Keratinocyte (primary cell): Measurements from ENCODE around the gene TWSG1. TPM values are rescaled to one million over a fixed set of nuclear protein-coding genes. Genes with fewer than 3 reads are reported as not detected.

Experiments
- DNase-seq: peaks from one replicate; pipeline ENCODE4 v3.0.0-alpha.2; 2011; ENCODE audit warnings: low read depth, missing footprints, low spot score
- FAIRE-seq: peaks from 2 replicates; lab custom pipeline; 2011; peaks lifted over from hg19 to GRCh38; lab: Jason Lieb, UNC
- H2AFZ ChIP-seq: 2 replicates; pipeline ENCODE4 v1.6.0; 2012; ENCODE audit warnings: low read length, control low read depth, inconsistent platforms; ENCODE audit not compliant: control insufficient read depth
- H3K27ac ChIP-seq: 2 replicates; pipeline ENCODE4 v1.5.1; 2011; ENCODE audit warnings: low read length; ENCODE audit not compliant: control insufficient read depth, insufficient read depth
- H3K27me3 ChIP-seq: 3 replicates; pipeline ENCODE4 v1.6.0; 2011; ENCODE audit warnings: low read length; ENCODE audit not compliant: control insufficient read depth, insufficient read depth; ENCODE audit errors: extremely low read depth
- H3K36me3 ChIP-seq, 2 experiments: 2 replicates in 1 of 2; 3 replicates in 1 of 2; pipeline ENCODE4 v1.5.1; 2011; ENCODE audit warnings: low read length in 2 of 2, mild to moderate bottlenecking in 1 of 2; ENCODE audit not compliant: control insufficient read depth in 2 of 2, insufficient read depth in 2 of 2; ENCODE audit errors: extremely low read depth in 1 of 2
- H3K4me1 ChIP-seq: 3 replicates; pipeline ENCODE4 v1.5.1; 2011; ENCODE audit warnings: low read length; ENCODE audit not compliant: control insufficient read depth, insufficient read depth; ENCODE audit errors: extremely low read depth
- H3K4me2 ChIP-seq: 3 replicates; pipeline ENCODE4 v1.6.0; 2011; ENCODE audit warnings: low read depth, low read length; ENCODE audit not compliant: control insufficient read depth, insufficient read depth; ENCODE audit errors: extremely low read depth
- H3K4me3 ChIP-seq, 3 experiments: fragments of 200-600 bp in 1 of 3; sonication (generic) in 1 of 3; 2 replicates in 2 of 3; 3 replicates in 1 of 3; pipeline ENCODE4 v1.5.1; 2011 to 2016; ENCODE audit warnings: low read length in 3 of 3, mild to moderate bottlenecking in 3 of 3, control low read depth in 2 of 3, inconsistent platforms in 1 of 3, low read depth in 1 of 3, mixed read lengths in 1 of 3, mixed run types in 1 of 3, moderate library complexity in 1 of 3; ENCODE audit not compliant: control insufficient read depth in 2 of 3, insufficient read depth in 2 of 3; ENCODE audit errors: extremely low read depth in 1 of 3
- H3K79me2 ChIP-seq: 2 replicates; pipeline ENCODE4 v1.6.0; 2012; ENCODE audit warnings: low read length; ENCODE audit not compliant: control insufficient read depth, insufficient read depth
- H3K9ac ChIP-seq: 3 replicates; pipeline ENCODE4 v1.6.0; 2011; ENCODE audit warnings: low read length; ENCODE audit not compliant: control insufficient read depth, insufficient read depth; ENCODE audit errors: extremely low read depth
- H3K9me1 ChIP-seq: 3 replicates; pipeline ENCODE4 v1.6.0; 2011; ENCODE audit warnings: low read length; ENCODE audit not compliant: control insufficient read depth, insufficient read depth; ENCODE audit errors: extremely low read depth
- H3K9me3 ChIP-seq: 2 replicates; pipeline ENCODE4 v1.5.1; 2012; ENCODE audit warnings: low read depth, low read length; ENCODE audit not compliant: control insufficient read depth
- H4K20me1 ChIP-seq: 3 replicates; pipeline ENCODE4 v1.6.0; 2011; ENCODE audit warnings: low read length; ENCODE audit not compliant: control insufficient read depth, insufficient read depth; ENCODE audit errors: extremely low read depth
- CTCF ChIP-seq, 3 experiments: IDR thresholded peaks in 1 of 3; conservative IDR thresholded peaks in 1 of 3; optimal IDR thresholded peaks in 1 of 3; 2 replicates in 2 of 3; 3 replicates in 1 of 3; pipeline versions ENCODE3 to v1.5.1; 2011; ENCODE audit warnings: low read length in 3 of 3, mild to moderate bottlenecking in 3 of 3, moderate library complexity in 2 of 3, control low read depth in 1 of 3, inconsistent platforms in 1 of 3; ENCODE audit not compliant: insufficient read depth in 2 of 3; ENCODE audit errors: extremely low read depth in 1 of 3
- EZH2 ChIP-seq: IDR thresholded peaks from one replicate; pipeline ENCODE4 v1.6.1; 2012; ENCODE audit warnings: inconsistent platforms, mild to moderate bottlenecking, low read length, moderate library complexity
- dilution Hi-C: fragments of 300-500 bp; cut with MboI; formaldehyde crosslinking; loops from one replicate; pipeline ENCODE4 v1.7.0; 2020; ENCODE audit warnings: low sequenced_read_pairs; ENCODE audit not compliant: extremely low pct_ligation_motif_present
- polyA plus RNA-seq, 5 experiments: library from polyadenylated mRNA; depleted of rRNA in 3 of 5; stranded (reverse) in 3 of 5; stranded (forward) in 1 of 5; unstranded in 1 of 5; fragments of >200 nt; gene quantifications; 1 replicate in 1 of 5; 2 replicates in 3 of 5; 3 replicates in 1 of 5; pipeline versions ENCODE4 v1.2.1 to v1.2.3, GENCODE V29; 2011 to 2012; ENCODE audit warnings: missing spikeins in 2 of 5, low read depth in 1 of 5, low replicate concordance in 1 of 5

TWSG1 gene
- polyA plus RNA-seq, 1 donor (not counting 4 experiments of a cell fraction or from before 2014, with no cell fraction given) = 46.9 TPM

DNA sequence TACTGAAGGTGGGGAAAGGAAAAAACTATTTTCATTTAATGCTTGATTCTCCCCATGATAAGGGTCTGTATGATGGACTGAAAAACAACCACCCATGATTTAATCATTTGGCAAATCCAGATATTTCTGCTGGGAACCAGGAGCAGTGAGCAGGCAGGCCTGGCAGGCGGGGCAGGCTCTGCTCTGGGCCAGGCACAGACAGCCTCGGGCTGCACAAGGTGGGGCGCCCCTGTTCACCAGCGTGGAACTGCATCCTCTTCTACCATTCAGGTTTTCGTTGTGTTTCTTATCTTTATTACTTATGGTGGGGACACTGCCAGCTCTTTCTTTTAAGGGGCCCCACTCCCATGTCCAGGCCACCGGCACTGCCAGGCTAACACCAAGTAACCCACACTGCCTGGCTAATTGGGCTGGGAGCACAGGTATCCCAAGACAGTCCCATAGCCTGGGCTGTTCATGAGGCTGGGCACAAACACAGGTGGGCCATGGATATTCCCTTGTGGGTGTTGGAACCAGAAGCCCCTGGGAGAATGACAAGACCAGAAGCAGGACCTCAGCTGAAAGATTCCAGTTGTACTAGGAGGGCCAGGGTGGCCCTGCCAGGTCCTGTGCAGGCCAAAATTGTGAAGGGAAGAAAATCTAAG is 83.6 kb downstream of the TWSG1 start:
- no peaks in the 10 kb centered on the region for H3K79me2 ChIP-seq
- no peaks in the 10 kb centered on the region for H3K36me3 ChIP-seq
- H3K9me1 ChIP-seq = no peaks in the 10 kb centered on the region
- peaks cover 23% of the 10 kb centered on the region for H3K4me1 ChIP-seq
- TF ChIP-seq EZH2 (no peak), CTCF (optimal IDR thresholded peaks at IDR 0.05 in 1 of 3, IDR thresholded peaks at IDR 0.05 in 1 of 3, conservative IDR thresholded peaks at IDR 0.05 in 1 of 3; ENCODE audit: extremely low read depth in 1 of 3, insufficient read depth in 2 of 3, low read length in 3 of 3) (peak; percentile 15 to 49 (median 33))
- no peaks in the 10 kb centered on the region for H3K9me3 ChIP-seq
- FAIRE-seq (no peak), DNase-seq (no peak)
- peak overlapping the region; percentile 4 for H2AFZ ChIP-seq
- H3K9ac ChIP-seq = no peak overlapping the region
- no peaks in the 10 kb centered on the region for H3K27me3 ChIP-seq
- H3K4me3 ChIP-seq = no peak overlapping the region
- no peaks in the 10 kb centered on the region for H4K20me1 ChIP-seq
- H3K4me2 ChIP-seq = no peak overlapping the region
- dilution Hi-C loops = no loop called here
- no peak overlapping the region for H3K27ac ChIP-seq

DNA sequence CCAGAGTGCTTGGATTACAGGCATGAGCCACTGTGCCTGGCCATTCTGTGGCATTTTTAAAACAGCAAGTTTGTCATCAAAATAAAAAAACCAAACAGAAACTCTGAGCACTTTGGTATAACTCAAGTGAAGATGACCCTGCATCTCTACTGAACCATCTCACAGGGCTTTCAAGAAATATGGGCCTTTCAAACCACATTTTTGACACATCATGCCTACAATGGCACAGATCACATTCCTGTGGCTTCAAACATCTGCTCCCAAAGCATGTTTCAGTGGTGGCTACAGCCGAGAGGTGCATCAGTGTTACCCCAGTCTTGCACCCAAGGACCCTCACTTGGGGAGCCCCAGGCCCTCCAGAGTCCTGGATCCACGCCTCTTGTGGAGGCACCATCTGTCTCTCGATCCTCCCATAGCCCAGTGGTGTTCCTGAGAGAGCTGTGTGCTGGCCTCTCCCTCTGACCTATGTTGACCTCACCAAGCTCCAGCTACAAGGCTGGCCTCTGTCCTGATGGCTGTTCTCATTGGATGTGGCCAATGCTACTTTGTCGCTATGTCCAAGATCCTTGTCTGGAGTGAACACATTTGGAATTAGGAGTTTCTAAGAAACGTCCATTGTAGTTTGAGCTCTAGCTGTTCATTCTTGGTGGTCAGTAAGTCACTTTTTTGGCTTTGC is 85.5 kb downstream of the TWSG1 start:
- Histone ChIP-seq H3K27ac (no peak overlapping the region), H3K9me3 (peaks cover 2% of the 10 kb centered on the region), H3K27me3 (no peaks in the 10 kb centered on the region), H2AFZ (no peak overlapping the region), H3K9ac (no peak overlapping the region), H3K9me1 (no peaks in the 10 kb centered on the region), H3K4me3 (no peak overlapping the region), H4K20me1 (no peaks in the 10 kb centered on the region), H3K4me2 (no peak overlapping the region), H3K36me3 (no peaks in the 10 kb centered on the region), H3K79me2 (no peaks in the 10 kb centered on the region), H3K4me1 (peaks cover 28% of the 10 kb centered on the region)
- TF ChIP-seq CTCF (optimal IDR thresholded peaks at IDR 0.05 in 1 of 3, IDR thresholded peaks at IDR 0.05 in 1 of 3, conservative IDR thresholded peaks at IDR 0.05 in 1 of 3; ENCODE audit: extremely low read depth in 1 of 3, insufficient read depth in 2 of 3, low read length in 3 of 3) = no peak
- TF ChIP-seq EZH2 = no peak
- dilution Hi-C loops = no loop called here
- FAIRE-seq (no peak), DNase-seq (no peak)
